Measurements from ENCODE around the gene NUP50. TPM values are rescaled to one million over a fixed set of nuclear protein-coding genes. Genes with fewer than 3 reads are reported as not detected.

NUP50 gene
- total and polyA plus RNA-seq, 2 of the 13 experiments (the other 11 are each of a cell fraction or from before 2014, with no cell fraction given), result 14.2 to 52.4 TPM

GRCh38 chr22:45131749-45132148, 32.0 kb upstream of the NUP50 start (continued):
- no peak for TF ChIP-seq ZNF503 (CRISPR knock-in tag; IDR thresholded peaks at IDR 0.05)
- no peak for TF ChIP-seq ZNF143 (CRISPR knock-in tag; IDR thresholded peaks at IDR 0.05)
- TF ChIP-seq AGO1 (IDR thresholded peaks at IDR 0.05; ENCODE audit: low read depth, low read length, poor library complexity, severe bottlenecking), result no peak
- no peak for TF ChIP-seq ZBTB42 (CRISPR knock-in tag; IDR thresholded peaks at IDR 0.05)
- TF ChIP-seq ZSCAN30 (CRISPR knock-in tag; IDR thresholded peaks at IDR 0.05), result no peak
- TF ChIP-seq ARID2 (CRISPR knock-in tag; IDR thresholded peaks at IDR 0.05; ENCODE audit: borderline replicate concordance), result no peak
- no peak for TF ChIP-seq HDAC1 (CRISPR knock-in tag; IDR thresholded peaks at IDR 0.05)
- TF ChIP-seq NBN (conservative IDR thresholded peaks at IDR 0.05), result no peak
- TF ChIP-seq EHMT2 (IDR thresholded peaks at IDR 0.05; ENCODE audit: borderline replicate concordance, low read depth, low read length), result no peak
- no peak for TF ChIP-seq IRF2 (CRISPR knock-in tag; IDR thresholded peaks at IDR 0.05)
- TF ChIP-seq HDAC2 (CRISPR knock-in tag; IDR thresholded peaks at IDR 0.05), result no peak
- TF ChIP-seq PHB2 (IDR thresholded peaks at IDR 0.05; ENCODE audit: partially characterized antibody), result no peak
- no peak for TF ChIP-seq KMT2B (CRISPR knock-in tag; IDR thresholded peaks at IDR 0.05)
- no peak for TF ChIP-seq ZNF672 (CRISPR knock-in tag; IDR thresholded peaks at IDR 0.05)

- BruUV-seq (replicated peaks), result no TSS peak
Observed at GRCh38 chr22:45134313-45134712, 29.4 kb upstream of the NUP50 start.

More at GRCh38 chr22:45134313-45134712, 29.4 kb upstream of the NUP50 start:
- Histone ChIP-seq H3K9ac (ENCODE audit: insufficient read depth, low read depth, low read length) (no peak overlapping the region), H3K9me3 (ENCODE audit: low read length) (peaks cover 10% of the 10 kb centered on the region; the same call in 1 of the 2 replicates), H2AFZ (ENCODE audit: low read length) (no peak overlapping the region), H3K27me3 (ENCODE audit: control insufficient read depth in 1 of 2, insufficient read depth in 2 of 2, low read length in 2 of 2) (0 out of 5 replicates have a peak, but pooled peaks cover 1 to 4% of the 10 kb centered on the region in 2 experiments), H3K79me2 (ENCODE audit: insufficient read depth, low read length) (no peaks in the 10 kb centered on the region), H3K4me1 (ENCODE audit: insufficient read depth, low read length) (peaks cover 8% of the 10 kb centered on the region; the same call in 1 of the 2 replicates), H3K4me3 (replicated peaks in 1 of 3; ENCODE audit: insufficient read depth in 1 of 3, low read depth in 2 of 3, low read length in 3 of 3) (no peak overlapping the region), H3K4me2 (ENCODE audit: low read depth, low read length) (no peak overlapping the region), H3K27ac (ENCODE audit: extremely low read length, insufficient read depth, low read length) (no peak overlapping the region), H4K20me1 (ENCODE audit: insufficient read depth, low read length) (no peaks in the 10 kb centered on the region), H3K36me3 (replicated peaks in 1 of 2; ENCODE audit: control insufficient read depth in 1 of 2, insufficient read depth in 2 of 2, low read length in 2 of 2) (no peaks in the 10 kb centered on the region; a peak in 1 of 5 replicates)
- ChIA-PET POLR2A (no interaction called here), CTCF (ENCODE audit: low intra/inter-chr PET ratio, low total read pairs) (no interaction called here)
- FAIRE-seq (no peak), ATAC-seq (no peak), DNase-seq (ENCODE audit: low spot score) (no peak)
- no peak for TF ChIP-seq ZNF496 (CRISPR knock-in tag; IDR thresholded peaks at IDR 0.05; ENCODE audit: insufficient replicate concordance)
- intact Hi-C loops (cut with micrococcal nuclease; ENCODE audit: unreplicated experiment) (no loop called here), in situ Hi-C loops (cut with HindIII; ENCODE audit: extremely low pct_ligation_motif_present, low pct_unique_long_range_greater_than_20kb) (no loop called here)
- 76% methylated on average over 4 of the region's 5 CpGs for WGBS (ENCODE audit: low lambda C conversion rate)
